PC-3 (cell line): Measurements from ENCODE around the gene RNF141.

Source experiments
- CTCF ChIP-seq: fragments of 300-600 bp; sonication (generic); conservative IDR thresholded peaks from 2 replicates; pipeline ENCODE4 v1.5.1; 2017; ENCODE audit warnings: antibody characterized with exemption, low read depth, mild to moderate bottlenecking, low read length
- EZH2 ChIP-seq: fragments of 300-600 bp; sonication (generic); IDR thresholded peaks from one replicate; pipeline ENCODE4 v1.6.1; 2017; ENCODE audit warnings: antibody characterized with exemption, mild to moderate bottlenecking, low read length; ENCODE audit not compliant: unreplicated experiment

- no peak for TF ChIP-seq CTCF
- TF ChIP-seq EZH2: no peak
Measured at GRCh38 chr11:10493041-10493663, 47.8 kb downstream of the RNF141 start.
